Activated T-helper 1 cell treated with anti-CD3 and anti-CD28 coated beads, Interleukin-2, amount 50 U/mL, for 16 hours (primary cell): ENCODE results near the gene TAF4.
"Not testable (repeated sequence)": the region's sequence is repeated elsewhere in the genome, so short reads cannot be mapped to it uniquely, and the experiment has no call there.

Experiments used
- DNase-seq, 2 donors: peaks; one replicate each; pipeline ENCODE4 v3.0.0-alpha.2; 2020; ENCODE audit warnings: low read depth in 1 of 2, low spot score in 1 of 2

TAF4 gene

GRCh38 chr20:62059401-62059800 lies 6.3 kb downstream of the TAF4 start:
- no peak for DNase-seq

GRCh38 chr20:62058941-62059340 lies 6.7 kb downstream of the TAF4 start:
- no peak for DNase-seq

GRCh38 chr20:62056975-62057374 lies 8.7 kb downstream of the TAF4 start:
- DNase-seq: no peak

- no peak for DNase-seq
These were observed 9.3 kb downstream of the TAF4 start for GRCh38 chr20:62056377-62056776.

- not testable (repeated sequence) for DNase-seq
These were observed 9.9 kb downstream of the TAF4 start for GRCh38 chr20:62055862-62056115.

GRCh38 chr20:62055106-62055861 lies 10.4 kb downstream of the TAF4 start:
- DNase-seq: no peak

- no peak for DNase-seq
These were observed 11.2 kb downstream of the TAF4 start for GRCh38 chr20:62054451-62054953.

GRCh38 chr20:62053465-62054196 lies 12.1 kb downstream of the TAF4 start:
- no peak for DNase-seq

GRCh38 chr20:62052842-62053464 lies 12.7 kb downstream of the TAF4 start:
- no peak for DNase-seq

- no peak for DNase-seq
These were observed 13.3 kb downstream of the TAF4 start for GRCh38 chr20:62052336-62052841.

- DNase-seq: no peak
These were observed 14.0 kb downstream of the TAF4 start for GRCh38 chr20:62051546-62052255.

GRCh38 chr20:62051144-62051543 lies 14.5 kb downstream of the TAF4 start:
- DNase-seq: no peak

- DNase-seq: no peak
These were observed 15.2 kb downstream of the TAF4 start for GRCh38 chr20:62050166-62051120.

- DNase-seq: no peak
These were observed 16.1 kb downstream of the TAF4 start for GRCh38 chr20:62049342-62050165.

GRCh38 chr20:62048821-62049291 lies 16.8 kb downstream of the TAF4 start:
- no peak for DNase-seq

- no peak for DNase-seq
These were observed 17.3 kb downstream of the TAF4 start for GRCh38 chr20:62048346-62048761.

- DNase-seq: no peak
These were observed 17.9 kb downstream of the TAF4 start for GRCh38 chr20:62047666-62048345.

GRCh38 chr20:62046431-62046830 lies 19.2 kb downstream of the TAF4 start:
- no peak for DNase-seq
